DMS153 (cell line): ENCODE measurements around the gene KDM7A.
"Not testable (repeated sequence)": the region's sequence is repeated elsewhere in the genome, so short reads cannot be mapped to it uniquely, and the experiment has no call there.

Source experiments
- DNase-seq: peaks from one replicate; lab custom pipeline; 2025; lab: John Stamatoyannopoulos, UW

The KDM7A gene

DNA sequence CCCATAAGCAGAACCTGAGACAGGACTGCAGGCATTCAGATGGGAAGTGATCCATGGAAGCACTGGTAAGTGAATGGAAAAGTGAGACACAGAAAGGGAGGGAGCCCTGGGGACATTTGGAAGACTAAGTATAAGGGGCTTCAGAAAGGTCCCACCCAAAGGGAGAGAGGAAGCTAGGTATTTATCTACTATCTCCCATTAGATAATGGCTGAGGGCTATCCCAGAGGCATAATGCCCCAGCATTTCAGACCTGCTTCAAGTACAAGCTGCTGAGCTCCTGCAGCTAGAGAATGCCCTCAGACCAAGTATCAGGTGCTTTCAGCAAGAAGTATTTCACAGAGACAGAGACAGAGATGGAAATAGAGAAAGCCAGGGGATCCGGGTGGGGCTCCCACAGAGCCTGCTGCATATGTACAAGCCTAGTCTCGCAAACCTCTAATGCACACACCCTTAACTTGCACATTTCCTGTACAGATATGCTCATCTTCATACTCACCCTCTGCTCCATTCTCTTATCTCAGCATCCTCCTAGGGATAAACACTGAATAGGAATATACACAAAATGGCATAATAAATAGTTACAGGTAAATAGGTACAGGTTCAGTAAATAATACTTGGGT is 20.2 kb downstream of the KDM7A start:
- DNase-seq: no peak

DNA sequence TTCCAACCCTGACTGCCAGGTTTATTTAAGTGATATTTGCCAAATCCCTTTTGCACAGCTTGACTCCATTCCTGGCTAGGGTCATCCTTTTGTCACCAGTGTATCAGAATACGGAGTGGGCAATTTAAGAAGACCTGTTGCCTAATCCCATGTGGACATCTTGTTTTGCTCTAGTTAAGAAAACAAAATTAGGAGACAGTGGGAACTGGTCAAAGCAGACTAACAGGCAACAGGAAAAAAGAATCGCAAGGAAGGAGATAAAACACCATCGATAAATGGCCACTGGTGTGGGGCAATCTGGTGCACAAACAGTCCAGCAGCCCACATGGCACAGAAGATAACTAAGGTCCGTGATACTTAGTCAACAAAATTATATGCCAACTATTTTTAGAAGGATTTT is 21.4 kb downstream of the KDM7A start:
- no peak for DNase-seq

DNA sequence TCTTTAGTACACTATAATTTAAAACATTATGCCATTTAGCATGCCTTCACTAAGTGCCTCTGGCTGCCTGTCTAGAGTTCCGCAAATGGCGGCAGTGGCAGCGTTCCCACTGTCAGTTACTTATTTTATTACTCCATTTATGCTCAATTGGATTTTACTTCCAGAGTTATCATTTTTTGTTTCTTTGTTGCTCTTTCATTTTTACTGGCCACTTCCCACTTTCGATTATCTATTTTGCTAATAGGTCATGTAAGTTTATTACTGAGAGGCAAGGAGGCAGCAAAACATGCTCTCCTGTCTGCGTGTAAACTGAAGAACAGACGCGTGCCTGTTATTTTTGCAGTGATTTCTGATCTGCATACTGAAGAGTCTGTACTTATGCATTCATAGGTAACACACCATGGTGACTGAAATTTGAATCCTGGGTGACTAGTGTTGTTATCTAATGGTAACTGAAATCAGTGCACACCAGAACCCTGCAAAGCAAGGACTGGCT is 23.1 kb downstream of the KDM7A start:
- DNase-seq: no peak

DNA sequence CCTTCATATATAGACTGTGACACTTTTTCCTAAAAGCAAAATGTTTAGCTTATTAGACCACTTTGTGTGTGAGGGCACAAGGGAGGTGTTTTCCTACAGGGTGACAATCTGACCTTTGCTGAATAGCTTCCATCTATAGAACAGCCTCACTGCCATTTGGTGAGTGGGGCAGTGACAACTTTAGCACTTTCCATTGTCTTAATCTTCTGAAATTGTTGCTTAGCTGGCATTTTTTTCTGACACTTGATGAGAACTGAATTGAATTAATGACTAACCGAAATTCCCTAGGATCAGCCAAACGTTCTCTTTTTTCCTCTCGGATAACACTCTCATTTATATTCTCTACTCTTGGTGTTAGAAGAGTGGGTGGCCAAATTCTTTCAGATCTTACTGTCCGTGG is 30.2 kb downstream of the KDM7A start:
- no peak for DNase-seq

DNA sequence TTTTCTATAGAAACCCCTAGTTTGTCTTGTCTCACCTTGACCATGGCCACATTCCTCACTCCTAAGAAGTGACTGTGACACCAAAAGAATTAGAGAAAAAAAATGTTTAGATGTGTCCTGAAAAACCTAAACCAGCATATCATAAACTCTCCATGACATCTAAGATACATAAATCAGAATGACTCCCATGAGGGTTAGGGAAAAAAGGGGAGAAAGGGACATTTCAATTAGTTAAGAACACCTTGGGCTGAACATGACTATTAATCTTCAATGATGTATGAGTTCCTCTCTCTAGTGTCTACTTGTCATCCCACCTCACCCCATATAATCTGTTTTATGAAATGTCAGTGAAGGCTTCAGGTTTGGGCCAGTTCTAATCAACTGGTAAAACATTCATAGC is 31.1 kb downstream of the KDM7A start:
- DNase-seq: no peak

DNA sequence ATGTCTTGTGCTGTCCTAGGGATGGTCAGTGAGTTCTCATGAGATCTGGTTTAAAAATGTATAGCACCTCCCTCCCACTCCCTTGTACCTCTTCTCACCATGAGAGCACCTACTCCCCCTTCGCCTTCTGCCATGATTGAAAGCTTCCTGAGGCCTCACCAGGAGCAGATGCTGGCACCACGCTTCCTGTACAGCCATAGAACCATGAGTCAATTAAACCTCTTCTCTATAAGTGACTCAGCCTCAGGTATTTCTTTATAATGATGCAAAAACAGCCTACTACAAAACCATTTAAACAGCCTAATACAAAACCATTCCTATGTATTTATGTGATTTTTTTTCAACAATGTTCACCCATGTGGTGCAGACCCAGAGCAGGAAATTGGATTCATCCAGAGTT is 32.0 kb downstream of the KDM7A start:
- no peak for DNase-seq

DNA sequence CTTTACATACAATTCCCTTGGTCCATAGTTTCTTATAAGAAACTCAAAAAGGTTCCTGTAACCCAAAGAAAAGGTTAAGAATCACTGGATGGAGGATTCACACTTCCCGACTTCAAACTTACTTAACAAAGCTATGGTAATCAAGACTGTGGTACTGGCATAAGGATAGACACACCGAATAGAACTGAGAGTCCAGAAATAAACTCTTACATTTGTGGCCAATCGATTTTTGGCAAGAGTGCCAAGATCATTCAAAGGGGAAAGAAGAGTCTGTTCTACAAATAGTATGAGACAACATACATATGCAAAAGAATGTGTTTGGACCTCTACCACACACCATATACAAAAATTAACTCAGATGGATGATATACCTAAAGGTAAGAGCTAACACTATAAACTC is 32.8 kb downstream of the KDM7A start:
- no peak for DNase-seq

DNA sequence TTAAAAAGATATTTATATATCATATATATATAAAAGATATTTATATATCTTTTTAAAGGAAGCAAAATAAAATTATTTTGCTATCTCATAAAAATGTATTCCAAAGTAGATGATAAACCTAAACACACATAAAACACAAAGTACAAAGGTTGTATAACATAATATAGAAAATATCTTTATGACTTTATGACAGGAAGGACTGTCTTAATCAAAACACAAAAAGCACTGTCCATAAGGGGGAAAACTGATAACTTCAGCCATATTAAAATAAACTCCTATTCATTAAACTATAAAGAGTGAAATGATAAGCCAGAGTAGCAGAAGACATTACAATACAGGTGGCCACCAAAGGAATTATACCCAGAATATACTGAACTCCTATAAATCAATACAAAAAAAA is 34.8 kb downstream of the KDM7A start:
- DNase-seq: no peak

DNA sequence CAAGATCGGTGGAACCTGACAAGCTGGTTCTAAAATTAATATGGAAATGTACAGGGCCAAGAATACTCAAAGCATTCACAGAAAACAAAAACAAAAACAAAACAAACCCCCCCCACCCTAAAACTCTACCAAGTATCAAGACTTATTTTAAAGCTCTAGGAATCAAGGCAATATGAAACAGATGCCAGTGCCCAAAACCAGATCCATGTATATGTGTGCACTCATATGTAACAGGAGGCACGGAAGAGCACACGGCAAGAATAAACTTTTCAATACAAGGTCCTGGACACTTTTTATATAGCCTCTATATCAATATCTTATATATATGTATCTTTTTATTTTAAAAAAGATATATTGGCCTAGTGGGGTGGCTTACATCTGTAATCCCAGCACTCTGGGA is 35.5 kb downstream of the KDM7A start:
- DNase-seq: no peak

DNA sequence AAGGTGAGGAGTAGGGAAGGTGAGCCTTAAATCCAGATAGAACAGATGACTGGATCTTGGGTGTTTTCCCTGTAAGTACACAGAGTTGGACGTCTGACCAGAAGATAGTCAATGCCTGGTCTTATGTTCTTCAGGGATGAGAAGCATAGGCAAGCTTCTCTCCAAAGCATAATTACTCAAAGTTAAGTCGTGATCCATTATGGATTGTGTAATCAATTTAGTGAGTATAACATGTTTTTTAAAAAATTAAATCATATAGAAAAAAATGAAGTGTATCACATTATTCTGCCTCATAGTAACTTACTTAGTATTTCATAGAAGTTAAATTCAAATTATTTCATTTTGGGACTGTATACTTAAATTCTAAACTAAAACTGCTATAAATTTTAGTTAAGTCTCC is 39.7 kb downstream of the KDM7A start:
- DNase-seq: no peak

DNA sequence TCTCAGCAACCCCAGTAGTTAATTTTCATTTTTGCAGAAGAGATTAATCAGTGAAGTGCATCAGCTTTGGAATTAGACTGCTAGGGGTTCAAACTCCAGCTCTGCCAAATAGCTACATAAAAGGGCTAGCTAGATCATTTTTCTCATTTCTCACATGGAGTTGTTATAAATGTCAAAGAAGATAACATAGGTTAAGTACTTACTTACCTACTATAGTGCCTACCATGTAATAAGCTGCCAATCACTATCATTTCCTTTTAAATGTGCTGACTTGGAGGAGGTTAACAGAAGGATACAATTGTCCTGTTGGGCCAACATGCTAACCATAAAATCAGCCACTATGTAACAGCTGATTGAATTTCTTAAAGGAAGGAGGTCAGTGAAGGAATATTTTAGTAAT is 40.7 kb downstream of the KDM7A start:
- no peak for DNase-seq

DNA sequence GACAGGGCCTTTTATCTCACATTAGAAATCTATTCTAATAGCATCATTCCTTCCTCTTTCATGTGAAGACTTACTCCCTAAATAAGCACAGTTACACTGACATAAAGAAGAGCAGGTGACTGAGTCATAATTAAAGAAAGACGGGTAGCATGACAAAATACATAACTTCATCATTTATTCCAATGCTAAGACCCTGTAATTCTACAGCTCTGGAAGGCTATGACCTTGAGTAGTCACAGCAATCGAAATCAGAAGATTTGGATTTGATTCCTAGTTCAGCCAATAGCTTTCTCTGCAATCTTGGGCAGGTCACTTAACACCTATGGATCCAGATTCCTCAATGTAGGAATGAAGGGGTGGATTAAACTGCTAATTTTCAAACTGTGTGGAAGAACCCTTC is 42.7 kb downstream of the KDM7A start:
- no peak for DNase-seq

DNA sequence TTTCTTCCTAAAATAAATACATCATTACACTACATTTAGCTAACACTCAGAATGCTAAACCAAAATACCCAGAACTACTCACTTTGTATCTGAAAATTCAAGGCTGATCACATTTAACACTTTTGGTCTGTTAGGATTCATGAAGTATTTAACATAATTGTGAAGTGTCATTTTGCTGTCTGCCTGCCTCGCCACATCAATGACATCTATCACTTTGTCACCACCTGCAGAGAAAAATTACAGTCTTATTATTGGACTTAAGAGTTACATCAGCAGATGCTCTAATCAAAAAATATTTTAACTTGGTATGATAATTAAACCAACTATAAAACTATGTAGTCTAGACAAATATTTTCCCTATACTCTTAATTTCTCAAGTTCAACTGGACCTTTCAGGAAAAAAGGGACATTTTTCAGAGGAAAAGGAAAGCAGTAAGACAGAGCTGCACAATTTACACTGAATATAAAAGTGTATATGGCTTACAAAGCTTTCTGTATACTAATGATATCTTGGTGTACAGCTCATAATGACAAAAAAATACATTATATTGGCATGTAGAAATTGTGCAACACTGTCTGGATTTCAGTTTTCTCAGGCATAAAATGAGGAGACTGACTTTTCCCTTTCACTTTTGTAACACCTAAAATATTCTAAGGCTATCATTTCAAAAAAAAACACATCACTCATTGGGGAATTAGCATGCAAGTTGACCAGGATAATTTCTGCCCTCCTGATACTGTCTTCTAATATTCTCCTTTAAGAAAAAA is 49.2 kb downstream of the KDM7A start:
- no peak for DNase-seq

DNA sequence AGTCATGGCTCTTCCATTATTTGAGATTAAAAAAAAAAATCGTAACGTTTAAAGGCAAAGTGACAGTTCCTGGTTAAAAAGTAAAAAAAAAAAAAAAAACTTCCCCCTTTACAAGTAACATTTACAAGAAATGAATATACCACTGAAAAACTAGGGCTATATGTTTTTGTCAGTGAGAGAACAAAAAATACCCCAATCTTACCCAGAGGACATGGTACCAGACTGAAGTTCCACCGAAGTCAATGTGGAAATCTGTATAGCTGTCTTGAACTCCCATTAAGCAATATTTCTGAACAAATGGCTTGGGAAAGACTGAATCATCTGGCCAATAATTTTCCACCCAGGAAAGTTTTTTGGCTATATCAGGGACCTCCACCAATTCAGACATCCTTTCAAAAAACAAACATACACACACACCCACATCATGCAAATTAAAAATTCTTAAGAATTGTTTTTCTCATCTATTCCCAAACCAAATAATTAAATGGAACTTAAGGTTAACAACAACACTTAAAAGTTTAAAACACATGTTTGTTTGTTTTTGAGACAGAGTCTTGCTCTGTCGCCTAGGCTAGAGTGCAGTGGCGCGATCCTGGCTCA is 50.2 kb downstream of the KDM7A start:
- DNase-seq: no peak

DNA sequence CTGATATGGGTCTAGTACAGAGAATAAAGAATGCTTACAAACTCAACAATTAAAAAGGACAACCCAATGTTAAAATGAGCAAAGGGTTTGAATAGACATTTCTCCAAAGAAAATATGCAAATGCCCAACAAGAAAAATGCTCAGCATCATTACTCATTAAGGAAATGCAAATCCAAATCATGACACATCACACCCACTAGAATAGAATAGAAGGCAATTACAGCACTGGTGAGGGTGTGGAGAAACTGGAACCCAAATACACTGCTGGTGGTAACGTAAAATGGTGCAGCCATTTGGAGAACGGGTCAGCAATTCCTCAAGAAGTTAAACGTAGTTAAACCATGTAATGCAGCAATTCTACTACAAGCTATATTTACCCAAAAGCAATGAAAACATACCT is 53.8 kb downstream of the KDM7A start:
- no peak for DNase-seq

DNA sequence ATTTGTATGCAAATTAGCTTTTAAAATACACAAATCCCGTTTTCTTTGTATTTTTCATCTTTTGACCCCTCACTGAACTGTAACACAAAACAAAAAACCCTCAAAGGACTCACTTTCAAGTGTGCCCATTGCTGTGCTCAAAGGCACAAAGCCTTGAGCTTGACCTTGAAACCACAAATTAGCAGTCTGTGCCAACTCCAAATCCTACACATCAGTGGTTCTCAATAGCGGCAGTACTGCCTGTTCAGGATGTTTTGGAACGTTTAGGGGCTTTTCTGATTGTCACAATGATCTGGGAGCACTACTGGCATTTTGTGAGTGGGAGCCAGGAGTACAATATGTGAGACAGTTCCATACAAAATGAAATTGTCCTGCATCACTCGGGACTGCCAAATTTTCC is 55.5 kb downstream of the KDM7A start:
- no peak for DNase-seq

DNA sequence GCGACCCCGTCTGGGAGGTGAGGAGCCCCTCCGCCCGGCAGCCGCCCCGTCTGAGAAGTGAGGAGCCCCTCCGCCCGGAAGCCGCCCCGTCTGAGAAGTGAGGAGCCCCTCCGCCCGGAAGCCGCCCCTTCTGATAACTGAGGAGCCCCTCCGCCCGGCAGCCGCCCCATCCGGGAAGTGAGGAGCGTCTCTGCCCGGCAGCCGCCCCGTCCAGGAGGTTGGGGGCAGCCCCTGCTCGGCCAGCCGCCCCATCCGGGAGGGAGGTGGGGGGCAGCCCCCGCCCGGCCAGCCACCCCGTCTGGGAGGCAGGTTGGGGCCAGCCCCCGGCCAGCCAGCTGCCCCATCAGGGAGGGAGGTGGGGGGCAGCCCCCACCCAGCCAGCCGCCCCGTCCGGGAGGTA is 62.0 kb downstream of the KDM7A start:
- not testable (repeated sequence) for DNase-seq

DNA sequence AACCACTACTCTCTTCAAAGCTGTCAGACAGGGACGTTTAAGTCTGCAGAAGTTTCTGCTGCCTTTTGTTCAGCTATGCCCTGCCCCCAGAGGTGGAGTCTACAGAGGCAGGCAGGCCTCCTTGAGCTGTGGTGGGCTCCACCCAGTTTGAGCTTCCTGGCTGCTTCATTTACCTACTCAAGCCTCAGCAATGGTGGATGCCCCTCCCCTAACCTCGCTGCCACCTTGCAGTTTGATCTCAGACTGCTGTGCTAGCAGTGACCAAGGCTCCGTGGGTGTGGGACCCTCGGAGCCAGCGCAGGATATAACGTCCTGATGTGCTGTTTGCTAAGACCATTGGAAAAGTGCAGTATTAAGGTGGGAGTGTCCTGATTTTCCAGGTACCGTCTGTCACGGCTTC is 68.0 kb downstream of the KDM7A start:
- DNase-seq: not testable (repeated sequence)

DNA sequence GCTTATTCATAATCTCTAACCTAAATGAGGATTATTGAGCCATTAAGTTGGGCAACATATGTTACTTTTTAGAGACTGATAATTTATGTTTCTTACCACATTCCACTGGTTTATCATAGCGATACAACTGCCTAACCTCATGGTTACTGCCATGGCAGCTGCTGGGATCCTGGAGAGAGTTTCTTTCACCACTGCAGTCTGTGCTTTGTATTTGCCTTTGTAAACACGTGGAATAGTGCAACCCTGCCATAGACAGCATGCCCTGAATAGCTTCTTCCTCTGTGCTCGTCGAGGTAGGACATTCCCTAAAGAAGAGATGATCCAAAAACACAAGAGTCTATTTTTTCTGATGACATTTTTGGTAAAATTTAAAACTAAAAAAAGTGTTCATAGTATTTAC is 80.3 kb downstream of the KDM7A start:
- DNase-seq: no peak

DNA sequence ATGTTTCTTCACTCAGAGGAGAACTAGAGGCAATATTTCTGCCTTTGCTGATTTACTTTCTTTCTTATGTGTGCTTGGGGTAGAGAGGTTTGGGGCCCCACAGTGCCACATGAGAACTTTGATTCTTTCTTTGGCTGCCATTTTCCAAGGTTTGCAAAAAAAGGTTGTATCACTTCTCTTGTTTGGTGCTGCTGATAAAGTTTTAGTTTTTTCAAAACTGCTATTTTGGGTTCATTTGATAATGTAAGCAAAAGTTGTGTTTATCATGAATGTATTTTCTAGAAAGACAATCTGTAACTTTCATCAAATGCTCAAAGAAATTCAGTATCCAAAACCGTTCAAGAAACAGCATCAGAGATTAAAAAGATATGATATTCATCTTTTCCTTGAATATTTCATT is 83.4 kb downstream of the KDM7A start:
- DNase-seq: no peak

DNA sequence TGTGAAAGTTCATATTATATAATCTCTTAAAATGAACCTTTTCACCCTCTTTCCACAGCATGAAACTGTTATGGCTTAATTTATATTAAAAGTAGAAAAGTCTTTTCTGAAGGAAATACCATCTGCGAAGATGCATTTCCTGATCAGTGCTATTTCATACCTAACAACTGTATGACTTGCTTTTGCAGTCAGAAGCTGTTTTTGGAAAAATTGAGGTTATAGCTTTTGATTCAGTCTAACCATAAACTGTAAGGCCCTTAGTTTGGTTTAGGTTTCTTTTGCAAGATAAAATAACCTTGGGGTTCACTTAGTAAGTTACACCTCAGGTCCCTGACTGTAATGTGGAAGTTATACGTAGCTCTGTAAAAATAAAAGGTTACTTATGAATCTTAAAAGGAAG is 91.3 kb downstream of the KDM7A start:
- no peak for DNase-seq

DNA sequence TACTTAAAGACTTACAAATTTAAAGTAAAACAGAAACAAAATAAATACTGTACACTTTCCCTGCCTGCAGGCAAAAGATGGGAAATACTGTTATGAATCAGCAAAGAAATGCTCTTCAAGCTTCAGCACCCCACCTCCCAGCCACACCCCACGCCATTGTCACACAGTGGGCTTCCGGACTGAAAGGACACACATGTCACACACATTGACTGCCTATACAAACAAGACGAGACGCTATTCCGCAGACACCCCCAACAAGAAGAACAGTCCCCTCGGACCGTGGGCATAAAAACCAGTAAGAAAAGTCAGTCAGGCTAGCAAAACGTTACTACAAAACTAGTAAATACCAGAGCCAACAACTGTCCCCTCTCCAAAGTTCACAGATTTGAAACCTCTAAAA is 91.8 kb downstream of the KDM7A start:
- DNase-seq: no peak

DNA sequence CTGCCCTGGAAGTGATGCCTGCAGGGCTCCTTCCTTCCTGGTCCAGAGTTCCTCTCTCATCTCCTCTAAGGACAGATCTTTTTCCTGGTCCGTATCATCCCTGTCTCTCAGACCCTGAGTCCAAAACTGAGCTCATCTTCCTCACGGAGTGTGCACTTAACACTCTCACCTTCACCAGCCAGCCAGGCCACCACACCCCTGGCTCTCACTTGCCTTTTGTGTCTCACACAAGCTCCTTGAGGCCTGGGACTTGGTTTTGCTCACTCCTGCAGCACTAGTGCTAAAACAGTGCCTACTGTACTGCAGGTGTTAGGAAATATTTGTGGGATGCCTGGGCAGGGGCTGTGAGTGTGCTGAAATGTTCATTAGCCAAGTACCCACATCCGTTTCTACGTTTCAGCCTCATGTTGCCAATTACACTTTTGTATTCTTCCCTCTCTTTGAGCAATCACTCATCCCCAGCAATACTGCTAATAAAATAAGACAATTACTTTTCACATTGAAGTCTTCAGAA is 92.6 kb downstream of the KDM7A start:
- DNase-seq: no peak
